Body of pancreas (tissue), 4 donors: Measurements from ENCODE around the gene TACC3. TPM values are rescaled to one million over a fixed set of nuclear protein-coding genes. Genes with fewer than 3 reads are reported as not detected.
A peak's percentile ranks its signal among the peaks of the same experiment; 100 is the strongest.

Experiments
- ATAC-seq: fragments of 150-250 bp; one replicate; pipeline ENCODE4 v1.9.1; 2016
- DNase-seq, 4 donors: peaks; one replicate each; pipeline ENCODE4 v3.0.0-alpha.2; 2019
- H3K27ac ChIP-seq, 4 donors: fragments of 200-600 bp; sonication (generic); 1 replicate in 3 of 4; 2 replicates in 1 of 4; pipeline versions ENCODE4 v1.5.1 to v1.6.1; 2016 to 2019; ENCODE audit warnings: mild to moderate bottlenecking in 1 of 4, mixed read lengths in 1 of 4, moderate library complexity in 1 of 4
- H3K27me3 ChIP-seq, 2 donors: fragments of 200-600 bp; sonication (generic); one replicate each; pipeline ENCODE4 v1.6.0; 2016; ENCODE audit warnings: mild to moderate bottlenecking in 1 of 2
- H3K36me3 ChIP-seq, 2 donors: fragments of 200-600 bp; sonication (generic); replicated peaks in 1 of 2; 2 replicates each; pipeline ENCODE4 v1.5.1; 2016; ENCODE audit warnings: low read depth in 2 of 2; ENCODE audit not compliant: insufficient read depth in 1 of 2
- H3K4me1 ChIP-seq: fragments of 200-600 bp; sonication (generic); one replicate; pipeline ENCODE4 v1.6.0; 2016
- H3K4me3 ChIP-seq, 2 donors: fragments of 200-600 bp; sonication (generic); 1 replicate in 1 of 2; 2 replicates in 1 of 2; pipeline ENCODE4 v1.5.1; 2016 to 2019
- H3K9me3 ChIP-seq, 3 donors: fragments of 200-600 bp; sonication (generic); 1 replicate in 2 of 3; 2 replicates in 1 of 3; pipeline ENCODE4 v1.5.1; 2016
- POLR2A ChIP-seq, 3 donors: fragments of 450-650 bp; IDR thresholded peaks; one replicate each; pipeline ENCODE4 v1.6.1; 2016; ENCODE audit warnings: antibody characterized with exemption in 3 of 3, mild to moderate bottlenecking in 2 of 3
- WGBS, 2 donors: methylation state at CpG; one replicate each; pipeline ENCODE4 v1.1.5; 2017; 5-methylcytosine and 5-hydroxymethylcytosine counted together
- intact Hi-C: fragments of 100-400 bp; cut with DNase I; formaldehyde crosslinking; loops from one replicate; pipeline ENCODE4 v1.15.1; 2023
- total RNA-seq, 2 donors: library from RNA; depleted of rRNA; stranded (reverse); fragments of >200 nt; gene quantifications; one replicate each; pipeline ENCODE4 v1.1.0, GENCODE V29; 2016
- TF ChIP-seq, protein P1 (sequence below), 7 experiments: fragments of 450-650 bp in 4 of 7; fragments of 200-600 bp in 3 of 7; sonication (generic) in 3 of 7; IDR thresholded peaks; one replicate each; pipeline ENCODE4 v1.5.1; 2016 to 2019; ENCODE audit warnings: antibody characterized with exemption in 7 of 7

TACC3 gene
- total RNA-seq, 2 donors from 2014 or later, result 5.7 to 8.9 TPM

DNA sequence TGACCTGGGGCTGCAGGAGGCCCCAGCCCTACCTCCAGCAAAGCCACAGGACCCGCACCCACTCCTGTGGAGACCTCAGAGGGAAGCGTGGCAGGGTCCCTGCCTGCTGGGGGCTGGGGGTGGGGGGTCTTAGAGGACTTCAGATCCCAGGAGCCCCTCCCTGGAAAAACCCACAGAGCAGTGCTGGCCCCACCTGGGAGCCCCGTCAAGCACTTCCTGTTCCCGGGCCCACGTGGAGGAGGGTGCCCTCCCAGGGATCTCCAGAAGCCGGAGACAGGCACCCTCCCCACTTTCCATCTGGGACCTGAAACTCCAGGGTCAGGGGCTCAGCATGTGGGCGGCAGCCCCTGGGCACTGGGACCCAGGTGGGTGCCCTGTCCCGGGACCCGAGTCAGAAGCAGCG is 32.0 kb downstream of the TACC3 start:
- Histone ChIP-seq H3K27ac (peak overlapping the region in 3 of 4 donors; percentile 0 to 70 (median 62)), H3K4me1 (peaks cover 29% of the 10 kb centered on the region), H3K4me3 (no peak overlapping the region), H3K27me3 (no peaks in the 10 kb centered on the region), H3K36me3 (no peaks in the 10 kb centered on the region), H3K9me3 (no peaks in the 10 kb centered on the region)
- intact Hi-C loops, result loop anchor here (5.0 kb wide), 2 partner anchors 49 to 144 kb away; no protein-coding TSS in a partner anchor
- TF ChIP-seq, protein P1, sequence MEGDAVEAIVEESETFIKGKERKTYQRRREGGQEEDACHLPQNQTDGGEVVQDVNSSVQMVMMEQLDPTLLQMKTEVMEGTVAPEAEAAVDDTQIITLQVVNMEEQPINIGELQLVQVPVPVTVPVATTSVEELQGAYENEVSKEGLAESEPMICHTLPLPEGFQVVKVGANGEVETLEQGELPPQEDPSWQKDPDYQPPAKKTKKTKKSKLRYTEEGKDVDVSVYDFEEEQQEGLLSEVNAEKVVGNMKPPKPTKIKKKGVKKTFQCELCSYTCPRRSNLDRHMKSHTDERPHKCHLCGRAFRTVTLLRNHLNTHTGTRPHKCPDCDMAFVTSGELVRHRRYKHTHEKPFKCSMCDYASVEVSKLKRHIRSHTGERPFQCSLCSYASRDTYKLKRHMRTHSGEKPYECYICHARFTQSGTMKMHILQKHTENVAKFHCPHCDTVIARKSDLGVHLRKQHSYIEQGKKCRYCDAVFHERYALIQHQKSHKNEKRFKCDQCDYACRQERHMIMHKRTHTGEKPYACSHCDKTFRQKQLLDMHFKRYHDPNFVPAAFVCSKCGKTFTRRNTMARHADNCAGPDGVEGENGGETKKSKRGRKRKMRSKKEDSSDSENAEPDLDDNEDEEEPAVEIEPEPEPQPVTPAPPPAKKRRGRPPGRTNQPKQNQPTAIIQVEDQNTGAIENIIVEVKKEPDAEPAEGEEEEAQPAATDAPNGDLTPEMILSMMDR (IDR thresholded peaks at IDR 0.05), result no peak
- TF ChIP-seq POLR2A (IDR thresholded peaks at IDR 0.05), result no peak
- no peak for ATAC-seq
- no peak for DNase-seq
- 74% methylated on average over 9 of the region's 10 CpGs; no CpG with 5 or more reads in 1 of the 2 donors for WGBS, 2 donors

DNA sequence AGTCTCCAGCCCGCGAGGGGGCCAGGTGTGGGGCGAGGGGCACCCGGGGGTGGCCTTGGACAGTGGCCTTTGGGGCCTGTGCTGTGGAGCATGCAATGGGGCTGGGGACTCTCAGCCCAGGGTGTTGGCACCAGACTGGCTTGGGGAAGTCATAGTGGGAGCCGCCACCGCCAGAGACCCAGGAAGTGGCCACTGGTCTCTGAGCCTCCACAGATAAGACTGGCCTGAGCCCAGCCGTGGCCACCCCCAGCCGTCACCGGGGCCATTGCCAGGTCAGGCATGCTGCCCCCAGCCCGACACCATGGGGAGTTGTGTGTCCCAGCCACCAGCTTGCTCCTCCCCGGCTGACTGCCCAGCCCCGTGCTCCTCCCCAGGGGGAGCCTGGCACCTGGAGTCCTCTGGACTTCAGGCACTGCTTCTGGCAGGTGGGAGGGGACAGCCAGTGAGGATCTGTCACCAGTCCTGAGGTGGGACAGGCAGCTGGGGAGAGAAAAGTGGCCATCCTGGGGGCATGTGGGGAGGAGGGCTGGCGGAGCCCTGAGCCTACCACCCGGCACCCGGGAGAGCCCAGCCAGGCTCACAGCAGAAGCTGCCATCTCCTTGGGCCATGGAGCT is 32.5 kb downstream of the TACC3 start:
- peak in 3 of 4 donors; percentile 29 to 47 (median 43) for DNase-seq
- Histone ChIP-seq H3K27ac (peak overlapping the region in 3 of 4 donors; percentile 0 to 70 (median 62)), H3K4me3 (no peak overlapping the region), H3K4me1 (peaks cover 25% of the 10 kb centered on the region), H3K9me3 (no peaks in the 10 kb centered on the region), H3K36me3 (no peaks in the 10 kb centered on the region), H3K27me3 (no peaks in the 10 kb centered on the region)
- ATAC-seq, result peak; percentile 45
- no peak for TF ChIP-seq POLR2A (IDR thresholded peaks at IDR 0.05)
- TF ChIP-seq, protein P1 (IDR thresholded peaks at IDR 0.05), result no peak
- WGBS, 2 donors, result 69 to 77% methylated on average over 3 to 12 of the region's 15 CpGs
- intact Hi-C loops, result loop anchor here (5.0 kb wide), 2 partner anchors 48 to 143 kb away; no protein-coding TSS in a partner anchor

DNA sequence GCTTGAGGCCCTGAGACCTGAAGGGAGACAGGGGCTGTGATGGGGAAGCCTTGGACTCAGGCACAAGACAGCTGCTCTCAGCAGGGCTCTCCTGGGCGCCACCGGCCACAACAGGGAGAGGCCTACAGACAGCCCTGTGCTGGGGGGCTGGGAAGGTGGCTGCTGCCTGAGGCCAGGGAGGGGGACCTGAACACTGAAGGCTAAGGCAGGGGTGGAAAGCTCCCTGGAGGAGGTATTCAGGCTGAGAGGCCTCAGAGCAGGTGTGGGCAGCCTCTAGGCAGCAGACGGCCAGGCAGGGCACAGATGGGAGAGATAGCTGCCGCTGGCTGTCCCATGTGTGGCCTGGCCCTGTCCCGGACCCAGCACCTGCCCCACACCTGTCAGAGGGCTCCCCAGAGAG is 33.0 kb downstream of the TACC3 start:
- Histone ChIP-seq H3K4me1 (peaks cover 25% of the 10 kb centered on the region), H3K9me3 (no peaks in the 10 kb centered on the region), H3K27ac (peak overlapping the region in 3 of 4 donors; percentile 0 to 70 (median 62)), H3K27me3 (no peaks in the 10 kb centered on the region), H3K36me3 (no peaks in the 10 kb centered on the region), H3K4me3 (no peak overlapping the region)
- DNase-seq, result no peak
- 79 to 90% methylated on average over 5 of the region's 5 CpGs for WGBS, 2 donors
- no peak for ATAC-seq
- intact Hi-C loops, result loop anchor here (5.0 kb wide), 2 partner anchors 48 to 143 kb away; no protein-coding TSS in a partner anchor
- TF ChIP-seq POLR2A (IDR thresholded peaks at IDR 0.05), result no peak
- TF ChIP-seq, protein P1 (IDR thresholded peaks at IDR 0.05), result no peak

DNA sequence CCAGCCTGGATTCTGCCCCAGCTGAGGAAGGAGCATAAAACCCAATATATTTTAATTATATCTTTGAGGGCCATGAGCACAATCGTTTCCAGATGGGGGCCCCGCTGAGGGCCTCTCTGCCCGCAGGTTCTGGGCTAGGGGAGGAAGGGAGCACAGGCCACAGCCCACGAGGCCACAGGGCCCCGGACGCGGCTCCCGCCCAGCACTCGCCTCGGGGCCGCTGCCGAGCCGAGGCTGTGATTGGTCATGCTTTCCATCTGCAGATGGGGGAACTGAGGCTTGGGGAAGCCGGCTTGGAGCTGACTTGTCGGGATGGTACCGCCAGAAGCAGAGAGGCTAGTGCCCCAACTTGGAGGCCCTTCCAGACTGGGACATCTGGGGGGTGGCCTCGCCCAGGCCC is 34.0 kb downstream of the TACC3 start:
- WGBS, 2 donors, result 83 to 87% methylated on average over 3 to 17 of the region's 17 CpGs
- H3K27ac ChIP-seq, result no peak overlapping the region
- intact Hi-C loops, result no loop called here

More for the DNA sequence above, 34.0 kb downstream of the TACC3 start:
- no peak overlapping the region for H3K4me3 ChIP-seq
- TF ChIP-seq POLR2A (IDR thresholded peaks at IDR 0.05), result no peak
- TF ChIP-seq, protein P1 (IDR thresholded peaks at IDR 0.05), result no peak
- DNase-seq (no peak), ATAC-seq (no peak)
- no peaks in the 10 kb centered on the region for H3K9me3 ChIP-seq
- H3K27me3 ChIP-seq, result no peaks in the 10 kb centered on the region
- H3K4me1 ChIP-seq, result peaks cover 25% of the 10 kb centered on the region
- no peaks in the 10 kb centered on the region for H3K36me3 ChIP-seq
